ENCODE data around the gene ZNHIT2. TPM values are rescaled to one million over a fixed set of nuclear protein-coding genes. Genes with fewer than 3 reads are reported as not detected.
A peak's percentile ranks its signal among the peaks of the same experiment; 100 is the strongest.

ZNHIT2 gene
- total and polyA plus RNA-seq, 2 of the 13 experiments (the other 11 are each of a cell fraction or from before 2014, with no cell fraction given): 1.1 to 6.5 TPM

DNA sequence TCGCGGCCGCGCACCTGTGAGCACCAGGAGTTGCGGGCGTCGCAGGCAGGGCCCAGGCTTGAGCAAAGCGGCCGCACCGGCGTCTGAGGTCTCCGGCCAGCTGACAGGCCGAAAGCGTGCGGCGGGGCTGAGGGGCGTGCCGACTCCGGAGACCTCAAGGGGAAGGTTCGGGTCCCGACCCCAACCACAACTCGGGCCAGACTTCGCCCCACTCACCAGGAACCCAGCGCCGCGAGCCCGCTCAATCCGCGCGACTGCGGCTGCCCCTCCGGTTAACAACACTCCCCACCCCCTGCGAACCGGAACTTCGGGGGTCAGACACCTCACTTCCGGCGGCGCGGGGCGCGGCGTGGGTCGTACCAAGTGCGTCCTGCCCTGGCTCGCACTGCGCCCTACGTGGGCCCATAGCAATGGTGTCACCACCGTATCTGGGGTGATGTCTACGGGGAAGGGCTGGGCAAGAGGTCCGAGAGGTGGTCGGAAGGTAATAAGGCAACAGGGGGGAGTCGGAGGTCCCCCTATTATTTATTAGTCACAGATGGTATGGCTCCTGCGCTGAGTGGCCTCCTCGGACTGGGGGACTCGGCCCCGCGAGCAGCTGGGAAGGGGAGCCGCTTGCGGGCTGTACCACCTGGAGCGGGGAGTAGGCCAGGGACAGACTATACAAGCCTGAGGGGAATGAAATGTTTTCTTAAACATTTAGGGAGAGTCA is 16.9 kb upstream of the ZNHIT2 start, which contains the start of gene SYVN1 (continued):
- peak; percentile 79 for TF ChIP-seq HBP1 (CRISPR knock-in tag; IDR thresholded peaks at IDR 0.05; ENCODE audit: low read depth)
- TF ChIP-seq ATF7-NPFF (CRISPR knock-in tag; IDR thresholded peaks at IDR 0.05; ENCODE audit: low read depth): peak; percentile 43; the same call in 1 of the 2 replicates
- no peak for TF ChIP-seq NFIB (CRISPR knock-in tag; IDR thresholded peaks at IDR 0.05; ENCODE audit: borderline replicate concordance)
- TF ChIP-seq, protein P1, sequence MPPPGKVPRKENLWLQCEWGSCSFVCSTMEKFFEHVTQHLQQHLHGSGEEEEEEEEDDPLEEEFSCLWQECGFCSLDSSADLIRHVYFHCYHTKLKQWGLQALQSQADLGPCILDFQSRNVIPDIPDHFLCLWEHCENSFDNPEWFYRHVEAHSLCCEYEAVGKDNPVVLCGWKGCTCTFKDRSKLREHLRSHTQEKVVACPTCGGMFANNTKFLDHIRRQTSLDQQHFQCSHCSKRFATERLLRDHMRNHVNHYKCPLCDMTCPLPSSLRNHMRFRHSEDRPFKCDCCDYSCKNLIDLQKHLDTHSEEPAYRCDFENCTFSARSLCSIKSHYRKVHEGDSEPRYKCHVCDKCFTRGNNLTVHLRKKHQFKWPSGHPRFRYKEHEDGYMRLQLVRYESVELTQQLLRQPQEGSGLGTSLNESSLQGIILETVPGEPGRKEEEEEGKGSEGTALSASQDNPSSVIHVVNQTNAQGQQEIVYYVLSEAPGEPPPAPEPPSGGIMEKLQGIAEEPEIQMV (CRISPR knock-in tag; IDR thresholded peaks at IDR 0.05; ENCODE audit: low read depth): peak; percentile 53; the same call in 1 of the 2 replicates
- TF ChIP-seq GTF2F1 (IDR thresholded peaks at IDR 0.05; ENCODE audit: low read length): no peak
- TF ChIP-seq, protein P2, sequence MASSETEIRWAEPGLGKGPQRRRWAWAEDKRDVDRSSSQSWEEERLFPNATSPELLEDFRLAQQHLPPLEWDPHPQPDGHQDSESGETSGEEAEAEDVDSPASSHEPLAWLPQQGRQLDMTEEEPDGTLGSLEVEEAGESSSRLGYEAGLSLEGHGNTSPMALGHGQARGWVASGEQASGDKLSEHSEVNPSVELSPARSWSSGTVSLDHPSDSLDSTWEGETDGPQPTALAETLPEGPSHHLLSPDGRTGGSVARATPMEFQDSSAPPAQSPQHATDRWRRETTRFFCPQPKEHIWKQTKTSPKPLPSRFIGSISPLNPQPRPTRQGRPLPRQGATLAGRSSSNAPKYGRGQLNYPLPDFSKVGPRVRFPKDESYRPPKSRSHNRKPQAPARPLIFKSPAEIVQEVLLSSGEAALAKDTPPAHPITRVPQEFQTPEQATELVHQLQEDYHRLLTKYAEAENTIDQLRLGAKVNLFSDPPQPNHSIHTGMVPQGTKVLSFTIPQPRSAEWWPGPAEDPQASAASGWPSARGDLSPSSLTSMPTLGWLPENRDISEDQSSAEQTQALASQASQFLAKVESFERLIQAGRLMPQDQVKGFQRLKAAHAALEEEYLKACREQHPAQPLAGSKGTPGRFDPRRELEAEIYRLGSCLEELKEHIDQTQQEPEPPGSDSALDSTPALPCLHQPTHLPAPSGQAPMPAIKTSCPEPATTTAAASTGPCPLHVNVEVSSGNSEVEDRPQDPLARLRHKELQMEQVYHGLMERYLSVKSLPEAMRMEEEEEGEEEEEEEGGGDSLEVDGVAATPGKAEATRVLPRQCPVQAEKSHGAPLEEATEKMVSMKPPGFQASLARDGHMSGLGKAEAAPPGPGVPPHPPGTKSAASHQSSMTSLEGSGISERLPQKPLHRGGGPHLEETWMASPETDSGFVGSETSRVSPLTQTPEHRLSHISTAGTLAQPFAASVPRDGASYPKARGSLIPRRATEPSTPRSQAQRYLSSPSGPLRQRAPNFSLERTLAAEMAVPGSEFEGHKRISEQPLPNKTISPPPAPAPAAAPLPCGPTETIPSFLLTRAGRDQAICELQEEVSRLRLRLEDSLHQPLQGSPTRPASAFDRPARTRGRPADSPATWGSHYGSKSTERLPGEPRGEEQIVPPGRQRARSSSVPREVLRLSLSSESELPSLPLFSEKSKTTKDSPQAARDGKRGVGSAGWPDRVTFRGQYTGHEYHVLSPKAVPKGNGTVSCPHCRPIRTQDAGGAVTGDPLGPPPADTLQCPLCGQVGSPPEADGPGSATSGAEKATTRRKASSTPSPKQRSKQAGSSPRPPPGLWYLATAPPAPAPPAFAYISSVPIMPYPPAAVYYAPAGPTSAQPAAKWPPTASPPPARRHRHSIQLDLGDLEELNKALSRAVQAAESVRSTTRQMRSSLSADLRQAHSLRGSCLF (CRISPR knock-in tag; IDR thresholded peaks at IDR 0.05; ENCODE audit: borderline replicate concordance): no peak
- TF ChIP-seq ARNT (IDR thresholded peaks at IDR 0.05): no peak
- 0 out of 2 replicates have a peak, but pooled peaks have one; percentile 54 for TF ChIP-seq MIER2 (CRISPR knock-in tag; IDR thresholded peaks at IDR 0.05)
- TF ChIP-seq ZNF674 (CRISPR knock-in tag; IDR thresholded peaks at IDR 0.05; ENCODE audit: low read depth): no peak; the same call in 1 of the 2 replicates
- no peak; the same call in 1 of the 2 replicates for TF ChIP-seq KLF12 (CRISPR knock-in tag; IDR thresholded peaks at IDR 0.05; ENCODE audit: borderline replicate concordance)
- no peak for TF ChIP-seq ZNF10 (CRISPR knock-in tag; IDR thresholded peaks at IDR 0.05; ENCODE audit: borderline replicate concordance, low read depth)
- no peak for TF ChIP-seq ZNF329 (CRISPR knock-in tag; IDR thresholded peaks at IDR 0.05; ENCODE audit: low read depth)
- peak; percentile 88; the same call in 1 of the 2 replicates for TF ChIP-seq PAX8 (CRISPR knock-in tag; IDR thresholded peaks at IDR 0.05; ENCODE audit: borderline replicate concordance)
- peak; percentile 84; the same call in 1 of the 2 replicates for TF ChIP-seq ZNF180 (CRISPR knock-in tag; IDR thresholded peaks at IDR 0.05; ENCODE audit: borderline replicate concordance, low read depth)
- peak; percentile 59 for TF ChIP-seq E2F1 (CRISPR knock-in tag; IDR thresholded peaks at IDR 0.05)
- TF ChIP-seq MLXIP (CRISPR knock-in tag; IDR thresholded peaks at IDR 0.05; ENCODE audit: borderline replicate concordance): no peak; the same call in 1 of the 2 replicates
